Right ventricle myocardium superior (tissue), 1 donor: ENCODE measurements around the gene LY6G5C. TPM values are rescaled to one million over a fixed set of nuclear protein-coding genes. Genes with fewer than 3 reads are reported as not detected.

Source experiments
- ATAC-seq: fragments of 200-7000 bp; cut with Tn5 transposase; one replicate; pipeline ENCODE4 v1.9.1; 2020; ENCODE audit warnings: mild to moderate bottlenecking; ENCODE audit not compliant: poor library complexity
- DNase-seq: peaks from one replicate; pipeline ENCODE4 v3.0.0-alpha.2; 2020
- intact Hi-C: fragments of 100-400 bp; cut with DNase I; formaldehyde crosslinking; loops from one replicate; pipeline ENCODE4 v1.11.2; 2022
- total RNA-seq: library from RNA; stranded (reverse); fragmentation: NEBNext Ultra II Directional; extraction: Animal tissue kit (Norgen Biotek cat#: 25700); gene quantifications from one replicate; pipeline ENCODE4 v1.2.1, GENCODE V29; 2021
- donor health status: DM: no; HTN: yes; CAD: no; lungs with severe emphysema.

LY6G5C gene
- total RNA-seq, 1 donor from 2014 or later: 1.3 TPM

DNA sequence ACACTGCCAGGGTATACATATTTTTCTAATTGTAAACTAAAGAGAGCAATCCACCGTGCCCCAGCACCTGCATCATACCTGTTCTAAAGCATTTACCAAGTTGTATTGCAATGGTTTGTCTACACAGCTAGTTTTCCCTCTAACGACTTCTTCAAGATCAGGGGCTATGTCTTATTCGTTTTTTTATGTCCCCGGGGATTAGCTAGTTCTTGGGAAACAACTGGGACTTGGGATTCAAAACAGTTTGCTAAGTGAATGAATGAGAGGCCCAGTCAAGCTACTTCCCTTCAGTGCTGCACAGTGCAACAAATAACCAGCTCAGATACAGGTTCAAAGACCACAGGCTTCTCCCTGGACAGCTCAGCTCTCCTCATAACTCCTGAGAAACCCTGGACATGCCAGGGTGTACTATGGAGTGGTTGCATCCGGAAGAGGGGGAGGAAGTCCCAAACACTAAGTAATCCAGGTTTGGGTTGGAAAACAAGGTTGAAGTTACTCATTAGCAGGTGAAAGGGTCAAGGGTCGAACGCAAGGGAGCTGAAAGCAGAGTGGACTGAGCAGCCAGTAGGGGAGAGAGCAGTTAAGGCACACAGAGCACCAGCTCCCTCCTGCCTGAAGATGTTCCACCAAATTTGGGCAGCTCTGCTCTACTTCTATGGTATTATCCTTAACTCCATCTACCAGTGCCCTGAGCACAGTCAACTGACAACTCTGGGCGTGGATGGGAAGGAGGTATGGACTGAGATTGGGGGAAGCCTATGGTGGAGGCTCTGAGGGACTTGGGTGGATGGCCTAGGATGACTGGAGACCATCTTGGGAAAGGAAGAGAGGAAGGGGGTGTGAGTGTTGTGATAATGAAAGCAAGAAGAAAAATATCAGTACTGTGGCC is 25.3 kb downstream of the LY6G5C start, which contains the start of gene APOM:
Gene APOM, plus strand, starts transcription at position 546 of the 889 bp plus-strand sequence. Its CDS starts 73 bp downstream, at position 619.
- DNase-seq: no peak
- intact Hi-C loops: no loop called here
- no peak for ATAC-seq

DNA sequence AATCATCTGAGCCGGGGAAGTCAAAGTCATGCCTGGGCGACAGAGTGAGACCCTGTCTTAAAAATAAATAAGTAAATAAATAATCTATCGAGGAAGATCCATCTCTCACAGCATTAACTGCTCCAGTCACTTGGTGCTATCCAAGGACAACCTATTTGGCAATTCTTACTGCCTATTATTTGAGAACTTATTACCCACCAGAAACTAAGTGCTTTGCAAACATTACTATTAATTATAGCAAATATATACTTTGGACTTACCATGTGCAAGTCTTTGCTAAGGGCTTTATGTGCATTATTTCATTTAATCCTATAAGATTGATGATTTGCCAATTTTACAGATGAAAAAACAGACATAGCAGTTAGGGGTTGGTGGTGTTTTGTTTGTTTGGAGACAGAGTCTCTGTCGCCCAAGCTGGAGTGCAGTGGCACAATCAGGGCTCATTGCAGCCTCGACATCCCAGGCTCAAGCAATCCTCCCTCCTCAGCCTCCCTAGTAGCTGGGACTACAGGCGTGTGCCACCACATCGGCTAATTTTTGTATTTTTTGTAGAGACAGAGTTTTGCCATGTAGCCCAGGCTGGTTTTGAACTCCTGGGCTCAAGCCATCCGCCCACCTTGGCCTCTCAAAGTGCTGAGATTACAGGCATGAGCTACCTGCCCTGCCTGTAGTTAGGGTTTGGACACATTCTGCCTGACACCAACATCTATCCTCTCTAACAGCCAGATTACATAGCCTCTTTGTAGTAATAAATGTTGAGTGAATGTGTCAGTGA is 26.1 kb downstream of the LY6G5C start:
- ATAC-seq (no peak), DNase-seq (no peak)
- intact Hi-C loops: no loop called here

DNA sequence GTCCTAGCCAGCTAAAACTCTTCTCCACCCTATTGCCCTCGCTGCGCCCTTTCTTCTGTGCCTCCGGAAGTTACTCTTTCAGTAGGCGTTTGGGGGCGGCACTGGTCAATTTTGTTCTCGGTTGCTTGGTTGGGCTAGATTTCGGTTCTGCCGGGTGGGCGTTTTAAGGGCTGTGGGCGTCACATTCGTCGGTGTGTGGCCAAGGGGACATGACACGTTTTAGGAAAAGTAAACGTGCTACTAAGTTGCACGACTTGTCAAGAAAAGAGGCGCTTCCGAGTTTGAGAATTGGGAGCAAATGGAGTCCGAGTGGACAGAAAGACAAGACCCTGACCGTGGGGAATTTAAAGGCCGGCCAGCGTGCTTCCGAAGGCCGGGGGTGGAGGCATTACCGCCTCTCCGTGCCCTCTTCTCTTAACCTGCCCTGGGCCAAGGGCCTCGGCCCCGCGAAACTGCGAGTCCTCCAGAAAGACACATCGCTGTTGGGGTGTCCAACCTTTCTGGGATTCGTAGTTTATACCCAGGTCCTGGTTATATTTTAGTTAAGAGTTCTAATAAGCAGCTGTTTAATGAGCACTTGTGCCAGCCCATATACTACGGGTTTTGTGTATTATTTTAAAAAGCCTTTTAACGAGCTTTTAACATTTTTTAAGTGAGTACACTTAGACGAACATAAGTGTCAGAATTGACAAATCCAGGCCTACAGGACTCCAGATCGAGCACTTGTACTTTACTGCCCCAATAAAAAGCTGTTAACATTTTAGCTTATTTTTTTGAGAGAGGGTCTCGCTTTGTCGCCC is 27.7 kb downstream of the LY6G5C start:
- DNase-seq (peak; percentile 88), ATAC-seq (peak; percentile 84)
- intact Hi-C loops: no loop called here

DNA sequence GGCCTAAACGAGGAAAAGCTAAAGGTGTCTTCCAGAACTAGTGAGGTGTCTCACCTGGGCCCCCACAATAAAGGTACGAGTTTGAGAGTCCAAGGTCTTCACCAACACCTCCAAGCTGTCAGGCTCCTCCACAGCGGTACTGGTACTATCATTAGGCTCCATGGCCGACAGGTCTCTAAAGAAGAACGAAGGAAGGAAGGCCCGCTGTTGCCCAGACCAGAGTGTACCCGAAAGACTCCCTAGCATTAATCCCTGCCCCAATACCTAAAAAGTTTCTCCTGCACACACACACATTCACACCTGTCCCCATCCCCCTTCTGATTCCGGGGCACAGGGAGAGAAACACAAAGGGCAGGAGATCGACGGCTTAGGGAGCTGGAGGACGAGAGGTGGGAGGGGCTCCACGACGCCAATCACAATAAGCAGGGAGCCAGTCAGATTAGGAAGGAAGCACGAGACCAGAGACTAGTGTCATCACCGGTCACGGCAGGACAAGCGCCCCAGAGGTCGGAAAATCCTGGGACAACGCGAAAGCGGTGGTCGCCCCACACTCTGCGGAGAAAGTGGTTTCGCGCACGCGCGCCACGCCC is 29.2 kb downstream of the LY6G5C start:
- DNase-seq: no peak
- intact Hi-C loops: no loop called here
- ATAC-seq: peak; percentile 71

DNA sequence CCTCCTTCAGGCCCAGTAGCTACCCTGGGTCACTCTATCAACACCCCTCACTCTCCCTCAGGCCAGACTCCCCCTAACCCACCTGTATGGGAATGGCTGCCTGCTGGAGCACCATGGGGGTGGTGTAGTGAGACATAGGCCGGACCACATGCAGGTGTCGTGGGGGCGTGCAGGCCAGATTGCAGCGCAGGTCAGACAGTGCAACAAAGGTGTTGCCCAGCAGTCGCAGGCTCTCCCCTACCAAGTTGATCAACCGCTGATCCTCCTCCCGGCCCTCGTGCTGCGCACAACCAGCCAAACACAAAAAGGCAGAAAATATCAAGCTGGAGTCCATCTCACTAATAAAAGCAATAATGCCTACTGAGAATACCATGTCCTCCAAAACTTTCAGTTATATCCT is 35.5 kb downstream of the LY6G5C start:
- ATAC-seq (no peak), DNase-seq (no peak)
- intact Hi-C loops: no loop called here

DNA sequence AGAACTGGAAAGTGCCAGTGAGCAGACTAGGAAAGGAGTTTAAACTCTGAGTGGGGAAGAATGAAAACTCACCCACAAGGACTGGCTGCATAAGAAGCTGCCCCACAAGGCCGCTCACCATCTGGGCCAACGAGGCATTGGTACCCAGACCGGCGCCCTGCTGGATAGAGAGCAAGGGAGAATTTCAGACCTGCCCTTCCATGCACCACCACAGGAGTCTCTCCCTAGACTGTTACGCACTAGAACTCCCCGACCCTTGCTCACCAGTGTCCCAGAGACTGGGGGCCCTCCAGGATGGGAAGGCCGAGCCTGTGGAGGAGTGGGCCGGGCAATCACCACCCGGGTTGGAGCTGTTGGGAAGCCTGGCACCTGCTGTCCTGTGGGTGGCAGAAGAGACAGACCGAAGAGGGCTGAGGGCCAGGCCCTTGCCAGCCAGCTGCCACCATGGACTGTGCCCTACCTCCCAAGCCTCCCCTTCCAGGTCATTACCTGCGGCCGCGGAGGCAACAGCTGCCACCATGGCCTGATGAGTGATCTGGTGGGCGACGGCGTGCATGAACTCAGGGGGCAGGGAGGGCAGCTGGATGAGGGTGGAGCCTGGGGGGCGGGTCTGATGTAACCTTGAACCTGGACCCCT is 36.9 kb downstream of the LY6G5C start:
- DNase-seq (no peak), ATAC-seq (no peak)
- intact Hi-C loops: no loop called here

DNA sequence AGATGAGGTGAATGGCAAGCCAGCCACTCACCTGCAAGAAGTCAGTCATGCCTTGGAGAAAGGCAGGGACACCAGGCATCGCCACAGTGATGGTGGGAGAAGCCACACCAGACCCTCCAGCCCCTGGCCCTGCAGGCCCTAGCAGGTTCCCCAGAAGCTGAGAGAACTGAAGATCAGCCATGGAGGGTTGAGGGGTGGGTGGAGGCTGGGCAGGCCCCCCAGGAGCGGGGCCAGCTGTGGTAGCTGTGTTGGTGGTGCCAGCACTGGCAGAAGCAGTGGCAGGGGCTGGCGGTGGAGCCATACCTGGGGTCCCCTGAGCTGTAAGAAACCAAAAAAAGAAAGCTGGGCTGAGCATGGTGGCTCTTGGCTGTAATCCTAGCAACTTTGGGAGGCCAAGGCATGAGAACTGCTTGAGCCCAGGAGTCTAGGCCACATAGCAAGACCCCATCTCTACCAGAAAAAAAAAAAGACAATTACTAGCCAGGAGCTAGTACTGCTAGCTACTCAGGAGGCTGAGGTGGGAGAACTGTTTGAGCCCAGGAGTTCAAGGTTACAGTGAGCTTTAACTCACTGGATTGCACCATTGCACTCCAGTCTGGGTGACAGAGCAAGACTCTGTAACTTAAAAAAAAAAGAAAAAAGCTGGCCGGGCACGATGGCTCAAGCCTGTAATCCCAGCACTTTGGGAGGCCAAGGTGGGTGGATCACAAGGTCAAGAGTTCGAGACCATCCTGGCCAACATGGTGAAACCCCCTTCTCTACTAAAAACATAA is 37.9 kb downstream of the LY6G5C start:
- ATAC-seq: no peak
- DNase-seq: no peak
- intact Hi-C loops: no loop called here

DNA sequence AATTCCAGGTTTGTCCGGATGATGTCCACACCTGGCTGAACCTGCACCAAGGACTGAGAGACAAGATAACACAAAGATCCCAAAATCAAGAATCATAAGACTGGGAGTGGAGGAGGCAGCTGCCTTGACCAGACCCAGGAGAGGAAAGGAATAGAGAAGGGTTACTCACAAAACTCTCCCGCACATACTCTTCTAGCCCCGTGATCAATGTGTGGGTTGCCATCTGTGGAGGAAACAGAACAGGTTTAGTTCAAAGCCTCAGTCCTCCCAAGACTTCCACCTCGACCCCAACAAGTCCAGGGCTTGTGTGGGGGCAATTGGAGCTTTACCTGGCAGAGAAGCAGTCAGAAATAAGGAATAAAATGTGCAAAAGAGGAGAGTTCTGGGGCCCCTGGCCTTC is 39.5 kb downstream of the LY6G5C start:
- no peak for DNase-seq
- no peak for ATAC-seq
- intact Hi-C loops: no loop called here

DNA sequence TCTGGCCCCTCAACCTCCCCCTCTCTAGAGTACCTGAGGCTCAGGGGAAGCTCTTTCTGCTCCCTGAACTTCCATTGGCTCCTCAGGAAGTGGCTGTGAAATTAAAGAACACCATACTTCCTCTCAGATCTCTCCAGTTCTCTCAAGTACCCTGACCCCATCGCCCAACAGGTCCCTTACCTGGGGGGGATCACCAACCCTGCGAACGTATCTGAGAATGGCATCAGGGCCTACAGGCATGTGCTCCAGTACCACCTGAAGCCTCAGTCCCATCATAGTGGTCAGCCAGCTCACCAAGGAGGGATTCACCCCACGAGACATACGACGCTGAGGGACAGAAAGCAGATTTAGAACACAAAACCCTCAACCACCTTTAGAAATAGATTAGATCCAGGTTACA is 40.3 kb downstream of the LY6G5C start:
- intact Hi-C loops: no loop called here
- no peak for DNase-seq
- ATAC-seq: no peak

DNA sequence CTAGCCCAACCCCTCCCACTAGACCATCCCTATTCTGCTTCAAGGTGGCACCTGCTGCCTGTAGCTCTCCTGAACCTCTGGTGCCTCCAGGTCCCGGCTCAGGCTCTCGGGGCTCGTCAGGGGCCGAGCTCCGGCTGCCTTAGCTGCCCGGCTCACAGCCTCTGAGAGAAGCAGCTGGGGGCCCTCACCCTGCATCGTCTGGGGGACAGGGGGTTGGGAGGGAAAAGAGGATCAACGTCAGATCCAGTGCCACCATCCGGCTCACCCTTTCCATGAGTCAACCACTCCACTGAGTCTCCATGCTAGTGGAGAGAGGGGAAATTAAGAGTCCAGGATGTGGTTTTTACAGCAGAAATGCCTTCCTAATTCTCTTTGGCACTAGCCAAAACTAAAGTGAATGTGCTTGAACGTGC is 41.4 kb downstream of the LY6G5C start:
- intact Hi-C loops: no loop called here
- DNase-seq (no peak), ATAC-seq (no peak)

DNA sequence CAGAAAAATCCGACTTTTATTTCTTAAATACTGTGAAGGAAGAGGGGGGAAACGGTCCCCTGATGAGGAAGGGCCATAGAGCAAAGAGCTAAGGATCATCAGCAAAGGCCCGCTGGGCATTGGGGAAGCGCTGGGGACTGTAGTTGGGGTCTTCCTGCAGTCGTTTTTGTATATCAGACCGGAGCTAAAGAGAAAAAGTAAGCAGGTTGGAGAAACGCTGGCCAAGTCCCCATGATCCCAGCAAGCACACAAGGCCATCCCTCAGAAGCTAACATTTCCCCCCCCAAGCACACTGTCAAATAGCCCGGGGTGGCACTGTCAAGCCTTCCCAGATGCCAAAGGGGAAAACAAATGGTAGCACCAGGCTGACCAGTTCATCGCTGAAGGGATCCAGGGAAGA is 41.8 kb downstream of the LY6G5C start:
- intact Hi-C loops: no loop called here
- no peak for ATAC-seq
- DNase-seq: no peak

DNA sequence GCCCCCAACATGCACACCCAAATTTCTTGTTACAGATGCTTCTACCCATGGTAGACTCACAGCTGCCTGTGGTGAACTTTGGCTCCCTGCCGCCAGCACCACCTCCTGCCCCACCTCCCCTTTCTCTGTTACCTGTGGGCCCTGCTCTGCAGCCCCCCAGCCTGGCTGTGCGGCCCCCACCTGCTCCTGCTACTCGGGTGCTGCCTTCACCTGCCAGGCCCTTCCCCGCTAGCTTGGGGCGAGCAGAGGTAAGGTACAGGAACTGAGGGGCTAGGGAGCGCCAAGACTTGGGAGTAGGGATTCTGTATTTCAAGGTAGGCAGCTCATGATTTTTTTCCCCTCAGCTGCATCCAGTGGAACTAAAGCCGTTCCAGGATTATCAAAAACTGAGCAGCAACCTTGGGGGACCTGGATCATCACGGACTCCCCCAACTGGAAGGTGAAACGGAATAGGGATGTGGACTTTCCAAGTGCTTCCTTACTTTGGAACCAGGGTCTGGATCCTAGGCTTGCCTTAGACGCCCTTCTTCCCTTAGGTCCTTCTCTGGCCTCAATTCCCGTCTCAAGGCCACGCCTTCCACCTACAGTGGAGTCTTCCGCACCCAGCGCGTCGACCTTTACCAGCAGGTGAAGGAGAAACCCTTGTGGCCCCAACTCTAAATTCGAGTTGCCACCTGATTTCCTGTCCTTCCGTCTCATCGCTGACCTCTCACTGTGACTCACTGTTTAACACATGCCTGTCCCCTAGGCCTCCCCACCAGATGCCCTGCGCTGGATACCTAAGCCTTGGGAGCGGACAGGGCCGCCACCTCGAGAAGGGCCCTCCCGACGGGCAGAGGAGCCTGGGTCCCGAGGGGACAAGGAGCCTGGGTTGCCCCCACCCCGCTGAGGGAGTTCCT is 43.9 kb downstream of the LY6G5C start:
- DNase-seq (no peak), ATAC-seq (no peak)
- intact Hi-C loops: no loop called here

DNA sequence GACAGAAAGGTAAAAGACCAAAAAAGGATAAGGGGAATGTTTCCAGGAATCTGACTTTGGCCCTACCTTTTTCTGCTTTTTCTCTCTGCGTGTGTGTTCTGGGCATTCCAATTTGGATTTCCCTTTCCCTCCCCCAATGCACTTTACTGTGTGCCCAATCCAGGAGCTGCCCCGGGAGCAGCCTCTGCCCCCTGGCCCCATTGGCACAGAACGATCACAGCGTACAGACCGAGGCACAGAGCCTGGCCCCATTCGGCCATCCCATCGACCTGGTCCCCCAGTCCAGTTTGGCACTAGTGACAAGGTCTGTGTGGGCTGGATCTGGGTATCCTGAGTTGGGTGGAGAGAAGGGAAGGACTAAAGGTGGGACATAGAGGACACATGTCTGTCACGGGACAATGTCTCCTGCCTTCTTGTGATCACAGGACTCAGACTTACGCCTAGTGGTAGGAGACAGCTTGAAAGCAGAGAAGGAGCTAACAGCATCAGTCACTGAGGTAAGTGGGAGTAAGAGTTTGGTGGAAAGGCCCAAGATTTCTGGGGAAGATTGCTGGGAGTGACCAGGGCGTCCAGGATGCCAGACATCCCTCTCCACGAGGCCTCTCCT is 45.8 kb downstream of the LY6G5C start:
- intact Hi-C loops: no loop called here
- DNase-seq: no peak
- no peak for ATAC-seq

DNA sequence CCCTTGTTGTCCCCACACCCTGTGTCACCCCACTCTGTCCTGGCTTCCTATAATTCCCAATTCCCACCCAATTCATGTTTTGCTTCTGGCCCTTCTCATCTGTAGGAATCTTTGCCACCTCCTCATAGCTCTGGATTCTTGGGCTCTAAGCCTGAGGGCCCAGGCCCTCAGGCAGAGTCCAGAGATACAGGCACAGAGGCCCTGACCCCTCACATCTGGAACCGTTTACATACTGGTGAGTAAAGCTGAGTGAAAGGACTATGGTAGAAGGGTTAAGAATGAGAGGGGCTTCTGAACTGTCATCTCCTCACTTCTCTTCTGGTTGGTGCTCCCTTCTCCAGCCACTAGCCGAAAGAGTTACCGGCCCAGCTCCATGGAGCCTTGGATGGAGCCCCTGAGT is 46.7 kb downstream of the LY6G5C start:
- intact Hi-C loops: no loop called here
- ATAC-seq (no peak), DNase-seq (no peak)

DNA sequence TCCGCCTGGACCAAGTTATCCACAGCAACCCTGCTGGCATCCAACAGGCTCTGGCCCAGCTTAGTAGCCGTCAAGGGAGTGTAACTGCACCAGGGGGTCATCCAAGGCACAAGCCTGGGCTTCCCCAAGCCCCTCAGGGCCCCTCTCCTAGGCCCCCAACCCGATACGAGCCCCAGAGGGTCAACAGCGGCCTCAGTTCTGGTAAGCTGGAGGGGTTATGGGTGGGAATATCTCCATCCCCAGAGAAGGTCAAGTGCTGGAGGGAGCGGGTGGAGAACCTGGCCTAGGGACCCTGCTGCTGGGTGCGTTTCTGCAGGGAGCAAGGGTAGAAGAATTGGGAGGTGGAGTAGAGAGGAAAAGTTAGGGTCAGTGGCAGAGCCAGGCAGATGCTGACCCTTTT is 47.4 kb downstream of the LY6G5C start:
- intact Hi-C loops: no loop called here
- ATAC-seq (no peak), DNase-seq (no peak)

DNA sequence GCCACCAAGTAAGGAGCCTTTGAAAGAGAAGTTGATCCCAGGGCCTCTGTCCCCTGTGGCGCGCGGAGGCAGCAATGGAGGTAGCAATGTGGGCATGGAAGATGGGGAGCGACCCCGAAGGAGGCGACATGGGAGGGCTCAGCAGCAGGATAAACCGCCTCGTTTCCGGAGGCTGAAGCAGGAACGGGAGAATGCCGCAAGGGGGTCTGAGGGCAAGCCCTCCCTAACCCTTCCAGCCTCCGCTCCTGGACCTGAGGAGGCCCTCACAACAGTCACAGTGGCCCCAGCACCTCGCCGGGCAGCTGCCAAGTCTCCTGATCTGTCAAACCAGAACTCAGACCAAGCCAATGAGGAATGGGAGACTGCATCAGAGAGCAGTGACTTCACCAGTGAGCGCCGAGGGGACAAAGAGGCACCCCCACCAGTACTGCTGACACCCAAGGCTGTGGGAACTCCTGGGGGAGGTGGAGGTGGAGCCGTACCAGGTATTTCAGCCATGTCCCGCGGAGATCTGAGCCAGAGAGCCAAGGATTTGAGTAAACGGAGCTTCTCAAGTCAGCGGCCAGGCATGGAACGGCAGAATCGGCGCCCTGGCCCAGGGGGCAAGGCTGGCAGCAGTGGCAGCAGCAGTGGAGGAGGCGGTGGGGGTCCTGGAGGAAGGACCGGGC is 48.5 kb downstream of the LY6G5C start:
- peak; percentile 9 for ATAC-seq
- intact Hi-C loops: no loop called here
- DNase-seq: no peak
